Endothelial cell of hepatic sinusoid (primary cell): ENCODE measurements around the gene ADGRF4.
"Not testable (repeated sequence)": the region's sequence is repeated elsewhere in the genome, so short reads cannot be mapped to it uniquely, and the experiment has no call there.

Experiments used
- in situ Hi-C: cut with HindIII; loops from 2 replicates; pipeline ENCODE4 v1.10.0; 2017; ENCODE audit warnings: low sequenced_read_pairs

Gene ADGRF4

GRCh38 chr6:47733879-47734558 lies 35.6 kb downstream of the ADGRF4 start:
- in situ Hi-C loops, result no loop called here

GRCh38 chr6:47734831-47735481 lies 36.6 kb downstream of the ADGRF4 start:
- in situ Hi-C loops, result no loop called here

GRCh38 chr6:47736083-47736700 lies 37.8 kb downstream of the ADGRF4 start:
- in situ Hi-C loops, result no loop called here

- in situ Hi-C loops, result no loop called here
Observed at GRCh38 chr6:47737406-47737805, 39.0 kb downstream of the ADGRF4 start.

- in situ Hi-C loops, result no loop called here
Observed at GRCh38 chr6:47740714-47741113, 42.3 kb downstream of the ADGRF4 start.

GRCh38 chr6:47741807-47742206 lies 43.4 kb downstream of the ADGRF4 start:
- in situ Hi-C loops, result no loop called here

GRCh38 chr6:47743744-47744143 lies 45.4 kb downstream of the ADGRF4 start:
- in situ Hi-C loops, result no loop called here

- in situ Hi-C loops, result not testable (repeated sequence)
Observed at GRCh38 chr6:47745269-47745668, 46.9 kb downstream of the ADGRF4 start.

- in situ Hi-C loops, result no loop called here
Observed at GRCh38 chr6:47749757-47750156, 51.4 kb downstream of the ADGRF4 start.

- in situ Hi-C loops, result no loop called here
Observed at GRCh38 chr6:47752801-47753200, 54.4 kb downstream of the ADGRF4 start.

GRCh38 chr6:47759364-47759763 lies 61.0 kb downstream of the ADGRF4 start:
- in situ Hi-C loops, result no loop called here

GRCh38 chr6:47762502-47762901 lies 64.1 kb downstream of the ADGRF4 start:
- in situ Hi-C loops, result no loop called here

GRCh38 chr6:47766445-47766844 lies 68.1 kb downstream of the ADGRF4 start:
- in situ Hi-C loops, result no loop called here

- in situ Hi-C loops, result no loop called here
Observed at GRCh38 chr6:47767102-47767501, 68.7 kb downstream of the ADGRF4 start.

- in situ Hi-C loops, result no loop called here
Observed at GRCh38 chr6:47769982-47770381, 71.6 kb downstream of the ADGRF4 start.
